Measurements from ENCODE around the gene ANO8. TPM values are rescaled to one million over a fixed set of nuclear protein-coding genes. Genes with fewer than 3 reads are reported as not detected.

Gene ANO8
- total and polyA plus RNA-seq, 4 experiments from 2014 or later = 0.11 to 21.5 (median 17.7) TPM; not detected in 1

- Mint-ChIP-seq H3K27me3 (no peaks in the 10 kb centered on the region), H3K27ac (peak overlapping the region in 1 of 7 donors; percentile 8), H3K4me3 (no peak overlapping the region), H3K4me1 (peaks cover 15 to 36% (median 22%) of the 10 kb centered on the region in 4 donors), H3K36me3 (peaks cover 11 to 24% of the 10 kb centered on the region in 2 donors), H3K9me3 (no peaks in the 10 kb centered on the region)
- Histone ChIP-seq H3K36me3 (ENCODE audit: insufficient read depth, low read length) (peaks cover 29% of the 10 kb centered on the region), H3K9me3 (ENCODE audit: control insufficient read depth in 1 of 2, low read length in 2 of 2) (no peaks in the 10 kb centered on the region), H3K27ac (ENCODE audit: low read depth, low read length) (no peak overlapping the region), H3K4me3 (ENCODE audit: low read length in 2 of 2) (no peak overlapping the region), H3K4me1 (ENCODE audit: insufficient read depth, low read length) (peaks cover 24% of the 10 kb centered on the region), H3K27me3 (ENCODE audit: insufficient read depth, low read length) (no peaks in the 10 kb centered on the region)
- peak in 1 of 5 donors; percentile 30 for DNase-seq
- intact Hi-C loops (cut with micrococcal nuclease) = no loop called here
- CTCF ChIA-PET (ENCODE audit: partially characterized antibody) = no interaction called here
- POLR2A ChIA-PET (ENCODE audit: partially characterized antibody) = no interaction called here
These were observed 20.6 kb downstream of the ANO8 start for GRCh38 chr19:17314007-17314593.

DNA sequence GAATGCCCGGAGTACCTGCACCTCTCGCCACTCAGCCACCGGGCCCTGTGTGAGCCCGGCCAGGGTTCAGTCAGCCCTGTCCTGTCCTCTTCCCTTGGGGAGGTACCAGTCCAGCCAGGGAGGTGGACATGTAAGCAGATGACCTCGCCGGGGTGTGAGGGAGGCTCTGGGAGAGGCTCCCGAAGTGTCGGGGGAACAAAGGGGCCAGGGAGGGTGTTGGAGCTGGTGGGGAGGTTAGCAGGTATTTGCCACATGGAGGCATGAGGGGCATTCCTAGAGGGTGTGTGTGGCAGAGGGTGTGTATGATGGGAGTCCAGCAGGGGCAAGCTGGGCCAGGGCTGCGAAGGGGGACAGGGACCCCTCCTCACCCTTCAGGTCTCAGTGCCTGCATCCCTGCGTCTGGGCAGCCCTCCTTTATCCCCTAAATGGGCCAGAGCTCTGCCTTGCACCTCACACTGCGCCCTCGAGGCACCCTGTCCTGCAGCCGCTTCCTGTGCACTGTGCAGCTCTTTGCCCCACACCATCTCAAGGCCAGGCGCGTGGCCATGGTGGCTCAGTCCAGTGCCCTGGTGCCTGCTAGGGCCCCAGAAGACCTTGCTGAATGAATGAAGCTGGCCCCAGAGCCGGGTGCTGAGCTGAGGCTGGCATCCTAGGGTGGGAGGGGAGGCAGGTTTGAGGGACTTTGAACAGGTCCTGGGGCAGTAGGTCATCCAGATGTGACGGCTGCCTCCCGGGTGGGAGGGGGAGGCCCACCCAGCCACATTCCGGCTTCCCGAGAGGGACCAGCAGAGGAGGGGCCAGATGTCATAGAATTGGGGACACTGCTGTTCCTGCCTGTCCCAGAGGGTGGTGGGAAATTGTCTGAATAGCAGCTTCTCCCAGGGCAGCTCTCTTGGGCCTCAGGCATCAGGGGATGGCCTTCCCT, 22.2 kb downstream of the ANO8 start:
- Mint-ChIP-seq H3K4me1 (peaks cover 20 to 46% (median 30%) of the 10 kb centered on the region in 4 donors), H3K27ac (no peak overlapping the region), H3K36me3 (peaks cover 11 to 24% of the 10 kb centered on the region in 2 donors), H3K4me3 (no peak overlapping the region), H3K27me3 (no peaks in the 10 kb centered on the region), H3K9me3 (no peaks in the 10 kb centered on the region)
- Histone ChIP-seq H3K4me1 (ENCODE audit: insufficient read depth, low read length) (peaks cover 30% of the 10 kb centered on the region), H3K9me3 (ENCODE audit: control insufficient read depth in 1 of 2, low read length in 2 of 2) (no peaks in the 10 kb centered on the region), H3K27ac (ENCODE audit: low read depth, low read length) (no peak overlapping the region), H3K36me3 (ENCODE audit: insufficient read depth, low read length) (peaks cover 29% of the 10 kb centered on the region), H3K4me3 (ENCODE audit: low read length in 2 of 2) (no peak overlapping the region), H3K27me3 (ENCODE audit: insufficient read depth, low read length) (no peaks in the 10 kb centered on the region)
- intact Hi-C loops (cut with micrococcal nuclease) = no loop called here
- ChIA-PET POLR2A (ENCODE audit: partially characterized antibody) (interaction anchor here (1.1 to 1.5 kb wide), 3 partner anchors 12 to 15 kb away, joined by 3 to 5 read pairs (median 3); no protein-coding TSS in a partner anchor), CTCF (ENCODE audit: partially characterized antibody) (interaction anchor here (1.2 kb wide), 1 partner anchor 74 kb away, joined by 4 read pairs; no protein-coding TSS in a partner anchor)
- peak in 1 of 5 donors; percentile 30 for DNase-seq

GRCh38 chr19:17311455-17312188, 23.0 kb downstream of the ANO8 start:
- POLR2A ChIA-PET (ENCODE audit: partially characterized antibody) = interaction anchor here (1.2 kb wide), 1 partner anchor 12 kb away, joined by 3 read pairs; no protein-coding TSS in a partner anchor
- Histone ChIP-seq H3K4me1 (ENCODE audit: insufficient read depth, low read length) (peaks cover 33% of the 10 kb centered on the region), H3K4me3 (ENCODE audit: low read length in 2 of 2) (no peak overlapping the region), H3K27ac (ENCODE audit: low read depth, low read length) (no peak overlapping the region), H3K9me3 (ENCODE audit: control insufficient read depth in 1 of 2, low read length in 2 of 2) (no peaks in the 10 kb centered on the region), H3K36me3 (ENCODE audit: insufficient read depth, low read length) (peaks cover 29% of the 10 kb centered on the region), H3K27me3 (ENCODE audit: insufficient read depth, low read length) (no peaks in the 10 kb centered on the region)
- intact Hi-C loops (cut with micrococcal nuclease) = no loop called here
- no peaks in the 10 kb centered on the region for H3K9me3 Mint-ChIP-seq
- peak overlapping the region in 5 of 7 donors; percentile 27 to 90 (median 64) for H3K27ac Mint-ChIP-seq
- peaks cover 20 to 51% (median 31%) of the 10 kb centered on the region in 4 donors for H3K4me1 Mint-ChIP-seq
- H3K27me3 Mint-ChIP-seq = no peaks in the 10 kb centered on the region
- peak in 1 of 5 donors; percentile 18 for DNase-seq
- H3K36me3 Mint-ChIP-seq = peaks cover 11 to 21% of the 10 kb centered on the region in 2 donors
- peak overlapping the region in 6 of 8 donors; percentile 40 to 95 (median 64) for H3K4me3 Mint-ChIP-seq
- CTCF ChIA-PET (ENCODE audit: partially characterized antibody) = interaction anchor here (0.6 to 1.2 kb wide), 2 partner anchors 12 to 74 kb away, joined by 3 to 4 read pairs; no protein-coding TSS in a partner anchor

- H3K9me3 ChIP-seq (ENCODE audit: control insufficient read depth in 1 of 2, low read length in 2 of 2) = no peaks in the 10 kb centered on the region
- H3K4me3 ChIP-seq (ENCODE audit: low read length in 2 of 2) = peak overlapping the region; percentile 81 to 82
- H3K4me1 Mint-ChIP-seq = peaks cover 23 to 59% (median 40%) of the 10 kb centered on the region in 4 donors
- peaks cover 22% of the 10 kb centered on the region for H3K36me3 ChIP-seq (ENCODE audit: insufficient read depth, low read length)
- peaks cover 45% of the 10 kb centered on the region for H3K4me1 ChIP-seq (ENCODE audit: insufficient read depth, low read length)
- no peaks in the 10 kb centered on the region for H3K9me3 Mint-ChIP-seq
- H3K27ac ChIP-seq (ENCODE audit: low read depth, low read length) = peak overlapping the region; percentile 82
- peak in 1 of 5 donors; percentile 44 for DNase-seq
- POLR2A ChIA-PET (ENCODE audit: partially characterized antibody) = interaction anchor here (0.8 to 3.7 kb wide), 10 partner anchors 12 to 235 kb away, joined by 3 to 54 read pairs (median 7); partner anchors contain the start of genes ANO8, BABAM1, HAUS8 and MVB12A
- H3K27me3 ChIP-seq (ENCODE audit: insufficient read depth, low read length) = no peaks in the 10 kb centered on the region
- peak overlapping the region; percentile 78 to 97 (median 97) for H3K27ac Mint-ChIP-seq
- intact Hi-C loops (cut with micrococcal nuclease) = loop anchor here (1.0 to 5.0 kb wide), 4 partner anchors 27 to 97 kb away; partner anchors contain the start of genes BABAM1, BST2, GTPBP3 and OCEL1
- no peaks in the 10 kb centered on the region for H3K27me3 Mint-ChIP-seq
- CTCF ChIA-PET (ENCODE audit: partially characterized antibody) = interaction anchor here (1.5 to 2.0 kb wide), 2 partner anchors 50 to 156 kb away, joined by 4 to 5 read pairs; no protein-coding TSS in a partner anchor
- H3K36me3 Mint-ChIP-seq = peaks cover 3 to 14% of the 10 kb centered on the region in 2 donors
- H3K4me3 Mint-ChIP-seq = peak overlapping the region; percentile 95 to 99 (median 97)
These were observed 24.6 kb downstream of the ANO8 start for GRCh38 chr19:17309965-17310461.

GRCh38 chr19:17309198-17309964, 25.3 kb downstream of the ANO8 start, which contains the start of gene DDA1:
TSS of gene DDA1 (plus strand) at chr19:17309563. CDS start at chr19:17309655, 92 bp downstream.
- DNase-seq = peak; percentile 97 to 100 (median 99)
- no peaks in the 10 kb centered on the region for H3K27me3 Mint-ChIP-seq
- H3K4me3 ChIP-seq (ENCODE audit: low read length in 2 of 2) = peak within 1 kb of the TSS; percentile 81 to 82
- no peaks in the 10 kb centered on the region for H3K9me3 Mint-ChIP-seq
- H3K27ac ChIP-seq (ENCODE audit: low read depth, low read length) = peak within 1 kb of the TSS; percentile 82
- H3K9me3 ChIP-seq (ENCODE audit: control insufficient read depth in 1 of 2, low read length in 2 of 2) = no peaks in the 10 kb centered on the region
- intact Hi-C loops (cut with micrococcal nuclease) = loop anchor here (1.0 to 5.0 kb wide), 4 partner anchors 28 to 98 kb away; partner anchors contain the start of genes BABAM1, BST2, GTPBP3 and OCEL1
- peak within 1 kb of the TSS; percentile 95 to 99 (median 97) for H3K4me3 Mint-ChIP-seq
- peaks cover 3 to 13% of the 10 kb centered on the region in 2 donors for H3K36me3 Mint-ChIP-seq
- H3K27ac Mint-ChIP-seq = peak within 1 kb of the TSS; percentile 78 to 97 (median 97)
- no peaks in the 10 kb centered on the region for H3K27me3 ChIP-seq (ENCODE audit: insufficient read depth, low read length)
- POLR2A ChIA-PET (ENCODE audit: partially characterized antibody) = interaction anchor here (0.7 to 3.7 kb wide), 18 partner anchors 8 to 234 kb away, joined by 3 to 54 read pairs (median 5); partner anchors contain the start of genes ANO8, BABAM1, HAUS8 and MVB12A
- CTCF ChIA-PET (ENCODE audit: partially characterized antibody) = interaction anchor here (0.8 to 2.0 kb wide), 10 partner anchors 12 to 157 kb away, joined by 3 to 8 read pairs (median 4); partner anchors contain the start of genes ANO8, BABAM1 and MVB12A
- peaks cover 51% of the 10 kb centered on the region for H3K4me1 ChIP-seq (ENCODE audit: insufficient read depth, low read length)
- peaks cover 17% of the 10 kb centered on the region for H3K36me3 ChIP-seq (ENCODE audit: insufficient read depth, low read length)
- H3K4me1 Mint-ChIP-seq = peaks cover 26 to 65% (median 45%) of the 10 kb centered on the region in 4 donors
